Liver (tissue), 9 donors: ENCODE measurements around the gene MIEF1. TPM values are rescaled to one million over a fixed set of nuclear protein-coding genes. Genes with fewer than 3 reads are reported as not detected.

ENCODE experiments used
- DNase-seq: peaks from one replicate; pipeline ENCODE4 v3.0.0-alpha.2; 2017; ENCODE audit warnings: low spot score
- H3K27ac ChIP-seq, 2 donors: one replicate each; pipeline ENCODE4 v1.7.0; 2013; ENCODE audit warnings: inconsistent platforms in 2 of 2, low read length in 2 of 2, control low read depth in 1 of 2, low read depth in 1 of 2, mild to moderate bottlenecking in 1 of 2
- H3K27me3 ChIP-seq, 4 donors: one replicate each; pipeline versions ENCODE4 v1.6.1 to v1.7.0; 2013; ENCODE audit warnings: low read length in 3 of 4, inconsistent platforms in 1 of 4, mild to moderate bottlenecking in 1 of 4, moderate library complexity in 1 of 4; ENCODE audit not compliant: control insufficient read depth in 4 of 4, insufficient read depth in 4 of 4
- H3K36me3 ChIP-seq, 4 donors: one replicate each; pipeline versions ENCODE4 v1.6.1 to v1.7.0; 2013; ENCODE audit warnings: low read length in 3 of 4, mild to moderate bottlenecking in 3 of 4, low read depth in 1 of 4, moderate library complexity in 1 of 4; ENCODE audit not compliant: control insufficient read depth in 4 of 4, insufficient read depth in 3 of 4
- H3K4me1 ChIP-seq, 4 donors: one replicate each; pipeline versions ENCODE4 v1.6.1 to v1.7.0; 2013; ENCODE audit warnings: low read length in 3 of 4, mild to moderate bottlenecking in 3 of 4, moderate library complexity in 1 of 4; ENCODE audit not compliant: control insufficient read depth in 4 of 4, insufficient read depth in 4 of 4
- H3K4me3 ChIP-seq, 3 donors: one replicate each; pipeline versions ENCODE4 v1.6.1 to v1.7.0; 2013; ENCODE audit warnings: low read length in 3 of 3, control low read depth in 1 of 3, low read depth in 1 of 3, mild to moderate bottlenecking in 1 of 3
- H3K9ac ChIP-seq, 2 donors: one replicate each; pipeline ENCODE4 v1.7.0; 2013; ENCODE audit warnings: low read length in 2 of 2, mild to moderate bottlenecking in 2 of 2, moderate library complexity in 2 of 2, control low read depth in 1 of 2, low read depth in 1 of 2
- H3K9me3 ChIP-seq, 4 donors: one replicate each; pipeline versions ENCODE4 v1.6.1 to v1.7.0; 2013; ENCODE audit warnings: low read length in 3 of 4; ENCODE audit not compliant: control insufficient read depth in 4 of 4
- FOXA1 ChIP-seq: IDR thresholded peaks from 2 replicates; pipeline ENCODE4 v1.6.1; 2016; ENCODE audit warnings: antibody characterized with exemption
- GABPA ChIP-seq, 2 donors: IDR thresholded peaks in 1 of 2; conservative IDR thresholded peaks in 1 of 2; 2 replicates each; pipeline ENCODE4 v1.6.1; 2016; ENCODE audit warnings: antibody characterized with exemption in 2 of 2, mild to moderate bottlenecking in 1 of 2, moderate library complexity in 1 of 2
- HNF4A ChIP-seq, 2 donors: conservative IDR thresholded peaks; 2 replicates each; pipeline ENCODE4 v1.6.1; 2016; ENCODE audit warnings: antibody characterized with exemption in 2 of 2, mild to moderate bottlenecking in 2 of 2
- JUND ChIP-seq, 2 donors: IDR thresholded peaks; 2 replicates each; pipeline ENCODE4 v1.6.1; 2016; ENCODE audit warnings: antibody characterized with exemption in 2 of 2
- NR2F2 ChIP-seq: IDR thresholded peaks from 2 replicates; pipeline ENCODE4 v1.6.1; 2016; ENCODE audit warnings: antibody characterized with exemption
- RAD21 ChIP-seq, 2 donors: IDR thresholded peaks; 2 replicates each; pipeline ENCODE4 v1.6.1; 2016; ENCODE audit warnings: antibody characterized with exemption in 2 of 2, mild to moderate bottlenecking in 2 of 2
- RXRA ChIP-seq, 2 donors: IDR thresholded peaks; 2 replicates each; pipeline ENCODE4 v1.6.1; 2017 to 2018; ENCODE audit warnings: antibody characterized with exemption in 2 of 2, mild to moderate bottlenecking in 1 of 2
- SP1 ChIP-seq: IDR thresholded peaks from 2 replicates; pipeline ENCODE4 v1.6.1; 2018; ENCODE audit warnings: antibody characterized with exemption, mild to moderate bottlenecking
- TAF1 ChIP-seq: conservative IDR thresholded peaks from 2 replicates; pipeline ENCODE4 v1.6.1; 2016; ENCODE audit warnings: antibody characterized with exemption, mild to moderate bottlenecking
- YY1 ChIP-seq: IDR thresholded peaks from 2 replicates; pipeline ENCODE4 v1.6.1; 2016; ENCODE audit warnings: antibody characterized with exemption, mild to moderate bottlenecking
- ZBTB33 ChIP-seq: IDR thresholded peaks from 2 replicates; pipeline ENCODE4 v1.6.1; 2016; ENCODE audit warnings: antibody characterized with exemption
- WGBS: extraction: QIAGEN DNeasy Blood & Tissue Kit; methylation state at CpG from one replicate; pipeline ENCODE4 v1.1.7; 2013; 5-methylcytosine and 5-hydroxymethylcytosine counted together
- polyA plus RNA-seq, 2 donors: library from polyadenylated mRNA; stranded (reverse) in 1 of 2; unstranded in 1 of 2; fragments of 200-250 nt in 1 of 2; fragments of >200 nt in 1 of 2; fragmentation: Nextera tagmentation in 1 of 2; extraction: Ambion mirVana in 1 of 2; gene quantifications; one replicate each; pipeline versions ENCODE4 v1.2.1 to v1.2.3, GENCODE V29; 2013 to 2015
- total RNA-seq, 2 donors: library from RNA; depleted of rRNA; stranded (reverse); fragments of >200 nt; gene quantifications; one replicate each; pipeline ENCODE4 v1.2.3, GENCODE V29; 2014
- TF ChIP-seq, protein P1 (sequence below): IDR thresholded peaks from 2 replicates; pipeline ENCODE4 v1.6.1; 2016; ENCODE audit warnings: antibody characterized with exemption
- TF ChIP-seq, protein P2 (sequence below): fragments of 150-350 bp; IDR thresholded peaks from 2 replicates; pipeline ENCODE4 v1.5.1; 2017; ENCODE audit warnings: improper control_type of control experiment, low read depth, low read length; ENCODE audit not compliant: missing input control
- donor health status: healthy.
- donor health status: healthy.
- donor health status: healthy.
- donor health status: healthy.
- donor health status: healthy.

Gene MIEF1
- total and polyA plus RNA-seq, 4 donors, result 12.9 to 31.1 (median 20.7) TPM

- Histone ChIP-seq H3K4me3 (no peak overlapping the region), H3K9ac (no peak overlapping the region), H3K9me3 (no peaks in the 10 kb centered on the region), H3K27ac (no peak overlapping the region), H3K36me3 (peaks cover 15 to 73% (median 63%) of the 10 kb centered on the region in 4 donors), H3K4me1 (peaks cover 0 to 8% (median 0%) of the 10 kb centered on the region in 4 donors), H3K27me3 (no peaks in the 10 kb centered on the region)
- DNase-seq, result no peak
- WGBS, result 95% methylated on average over 10 of the region's 10 CpGs
- TF ChIP-seq, protein P1, sequence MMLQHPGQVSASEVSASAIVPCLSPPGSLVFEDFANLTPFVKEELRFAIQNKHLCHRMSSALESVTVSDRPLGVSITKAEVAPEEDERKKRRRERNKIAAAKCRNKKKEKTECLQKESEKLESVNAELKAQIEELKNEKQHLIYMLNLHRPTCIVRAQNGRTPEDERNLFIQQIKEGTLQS, result no peak
- TF ChIP-seq SP1, result no peak
- no peak for TF ChIP-seq RXRA (IDR thresholded peaks at IDR 0.05)
- TF ChIP-seq YY1, result no peak
- TF ChIP-seq, protein P2, sequence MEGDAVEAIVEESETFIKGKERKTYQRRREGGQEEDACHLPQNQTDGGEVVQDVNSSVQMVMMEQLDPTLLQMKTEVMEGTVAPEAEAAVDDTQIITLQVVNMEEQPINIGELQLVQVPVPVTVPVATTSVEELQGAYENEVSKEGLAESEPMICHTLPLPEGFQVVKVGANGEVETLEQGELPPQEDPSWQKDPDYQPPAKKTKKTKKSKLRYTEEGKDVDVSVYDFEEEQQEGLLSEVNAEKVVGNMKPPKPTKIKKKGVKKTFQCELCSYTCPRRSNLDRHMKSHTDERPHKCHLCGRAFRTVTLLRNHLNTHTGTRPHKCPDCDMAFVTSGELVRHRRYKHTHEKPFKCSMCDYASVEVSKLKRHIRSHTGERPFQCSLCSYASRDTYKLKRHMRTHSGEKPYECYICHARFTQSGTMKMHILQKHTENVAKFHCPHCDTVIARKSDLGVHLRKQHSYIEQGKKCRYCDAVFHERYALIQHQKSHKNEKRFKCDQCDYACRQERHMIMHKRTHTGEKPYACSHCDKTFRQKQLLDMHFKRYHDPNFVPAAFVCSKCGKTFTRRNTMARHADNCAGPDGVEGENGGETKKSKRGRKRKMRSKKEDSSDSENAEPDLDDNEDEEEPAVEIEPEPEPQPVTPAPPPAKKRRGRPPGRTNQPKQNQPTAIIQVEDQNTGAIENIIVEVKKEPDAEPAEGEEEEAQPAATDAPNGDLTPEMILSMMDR, result no peak
- TF ChIP-seq ZBTB33, result no peak
- TF ChIP-seq JUND (IDR thresholded peaks at IDR 0.05), result no peak
- no peak for TF ChIP-seq FOXA1
- no peak for TF ChIP-seq NR2F2
- no peak for TF ChIP-seq HNF4A (conservative IDR thresholded peaks at IDR 0.05)
- TF ChIP-seq TAF1, result no peak
- no peak for TF ChIP-seq RAD21 (IDR thresholded peaks at IDR 0.05)
These were observed 9.9 kb downstream of the MIEF1 start for GRCh38 chr22:39512026-39512425.

- H3K36me3 ChIP-seq, result peaks cover 12 to 61% (median 56%) of the 10 kb centered on the region in 4 donors
- H3K9ac ChIP-seq, result no peak overlapping the region
- TF ChIP-seq, protein P1, result no peak
- TF ChIP-seq GABPA (IDR thresholded peaks at IDR 0.05 in 1 of 2, conservative IDR thresholded peaks at IDR 0.05 in 1 of 2), result no peak
- no peak for TF ChIP-seq SP1
- no peak for TF ChIP-seq HNF4A (conservative IDR thresholded peaks at IDR 0.05)
- TF ChIP-seq FOXA1, result no peak
- TF ChIP-seq ZBTB33, result no peak
- H3K4me3 ChIP-seq, result no peak overlapping the region
- no peaks in the 10 kb centered on the region for H3K27me3 ChIP-seq
- H3K9me3 ChIP-seq, result no peaks in the 10 kb centered on the region
- 90% methylated on average over 18 of the region's 18 CpGs for WGBS
- no peak overlapping the region for H3K27ac ChIP-seq
- no peak for DNase-seq
- H3K4me1 ChIP-seq, result peaks cover 0 to 18% (median 5%) of the 10 kb centered on the region in 4 donors
These were observed 11.7 kb downstream of the MIEF1 start for GRCh38 chr22:39513791-39514190.
